Esophagus muscularis mucosa (tissue), 3 donors: Measurements from ENCODE around the gene MAP3K14.

Experiments
- CTCF ChIP-seq, 3 experiments: fragments of 200-600 bp in 2 of 3; fragments of 450-650 bp in 1 of 3; sonication (generic) in 2 of 3; IDR thresholded peaks; one replicate each; pipeline ENCODE4 v1.5.1; 2017 to 2019; ENCODE audit warnings: antibody characterized with exemption in 3 of 3, mild to moderate bottlenecking in 2 of 3, moderate library complexity in 1 of 3
- POLR2A ChIP-seq: fragments of 450-650 bp; IDR thresholded peaks from one replicate; pipeline ENCODE4 v1.6.1; 2017; ENCODE audit warnings: antibody characterized with exemption, moderate library complexity, mild to moderate bottlenecking, low read depth

GRCh38 chr17:45266372-45266926 is 50.4 kb downstream of the MAP3K14 start:
- no peak for TF ChIP-seq CTCF (IDR thresholded peaks at IDR 0.05)
- no peak for TF ChIP-seq POLR2A
